Transverse colon (tissue), 4 donors: ENCODE results near the gene WWOX. TPM values are rescaled to one million over a fixed set of nuclear protein-coding genes. Genes with fewer than 3 reads are reported as not detected.

Experiments
- DNase-seq: peaks from one replicate; pipeline ENCODE4 v3.0.0-alpha.2; 2019
- H3K27ac ChIP-seq, 4 donors: fragments of 200-600 bp; sonication (generic); 2 replicates each; pipeline ENCODE4 v1.5.1; 2016 to 2018; ENCODE audit warnings: inconsistent platforms in 4 of 4
- H3K27me3 ChIP-seq: fragments of 200-600 bp; sonication (generic); 2 replicates; pipeline ENCODE4 v1.5.1; 2017; ENCODE audit warnings: inconsistent platforms
- H3K36me3 ChIP-seq, 4 donors: fragments of 200-600 bp; sonication (generic); 2 replicates each; pipeline ENCODE4 v1.5.1; 2017 to 2019; ENCODE audit warnings: inconsistent platforms in 4 of 4
- H3K4me1 ChIP-seq, 4 donors: fragments of 200-600 bp; sonication (generic); 2 replicates each; pipeline ENCODE4 v1.5.1; 2017 to 2020; ENCODE audit warnings: inconsistent platforms in 4 of 4
- H3K4me3 ChIP-seq, 4 donors: fragments of 200-600 bp; sonication (generic); 1 replicate in 1 of 4; 2 replicates in 3 of 4; pipeline versions ENCODE4 v1.5.1 to v1.6.1; 2017 to 2019; ENCODE audit warnings: inconsistent platforms in 4 of 4
- H3K9me3 ChIP-seq, 2 donors: fragments of 200-600 bp; sonication (generic); 2 replicates each; pipeline ENCODE4 v1.5.1; 2017 to 2019; ENCODE audit warnings: inconsistent platforms in 2 of 2
- EP300 ChIP-seq: sonication (generic); formaldehyde crosslinking; IDR thresholded peaks from one replicate; pipeline ENCODE4 v1.6.1; 2017; ENCODE audit warnings: antibody characterized with exemption, low read depth
- POLR2A ChIP-seq: fragments of 450-650 bp; IDR thresholded peaks from one replicate; pipeline ENCODE4 v1.6.1; 2016; ENCODE audit warnings: antibody characterized with exemption, mild to moderate bottlenecking, moderate library complexity
- POLR2AphosphoS5 ChIP-seq, 3 donors: sonication (generic); formaldehyde crosslinking; IDR thresholded peaks; one replicate each; pipeline ENCODE4 v1.6.1; 2016; ENCODE audit warnings: antibody characterized with exemption in 3 of 3
- WGBS, 2 donors: methylation state at CpG; one replicate each; pipeline ENCODE4 v1.1.5; 2018; ENCODE audit warnings: low coverage in 1 of 2; 5-methylcytosine and 5-hydroxymethylcytosine counted together
- in situ Hi-C, 4 donors: fragments of 200-750 bp; cut with MboI; loops; one replicate each; pipeline versions ENCODE4 v1.15.0 to v1.15.1; 2017; ENCODE audit warnings: low sequenced_read_pairs in 3 of 4, low pct_ligation_motif_present in 1 of 4, low pct_unique_long_range_greater_than_20kb in 1 of 4
- intact Hi-C: fragments of 100-400 bp; cut with DNase I; formaldehyde crosslinking; loops from one replicate; pipeline ENCODE4 v1.15.1; 2023; ENCODE audit warnings: low total_unique reads
- total RNA-seq, 4 donors: library from RNA; depleted of rRNA; stranded (reverse); fragments of >200 nt; gene quantifications; one replicate each; pipeline ENCODE4 v1.1.0, GENCODE V29; 2016
- TF ChIP-seq, protein P1 (sequence below), 5 experiments: fragments of 200-600 bp in 3 of 5; fragments of 450-650 bp in 2 of 5; sonication (generic) in 3 of 5; IDR thresholded peaks; 1 replicate in 2 of 5; 2 replicates in 3 of 5; pipeline ENCODE4 v1.5.1; 2016 to 2017; ENCODE audit warnings: antibody characterized with exemption in 5 of 5, inconsistent platforms in 3 of 5, mild to moderate bottlenecking in 2 of 5, moderate library complexity in 1 of 5

WWOX gene
- total RNA-seq, 4 donors from 2014 or later: 11.2 to 53.8 (median 24.8) TPM

DNA sequence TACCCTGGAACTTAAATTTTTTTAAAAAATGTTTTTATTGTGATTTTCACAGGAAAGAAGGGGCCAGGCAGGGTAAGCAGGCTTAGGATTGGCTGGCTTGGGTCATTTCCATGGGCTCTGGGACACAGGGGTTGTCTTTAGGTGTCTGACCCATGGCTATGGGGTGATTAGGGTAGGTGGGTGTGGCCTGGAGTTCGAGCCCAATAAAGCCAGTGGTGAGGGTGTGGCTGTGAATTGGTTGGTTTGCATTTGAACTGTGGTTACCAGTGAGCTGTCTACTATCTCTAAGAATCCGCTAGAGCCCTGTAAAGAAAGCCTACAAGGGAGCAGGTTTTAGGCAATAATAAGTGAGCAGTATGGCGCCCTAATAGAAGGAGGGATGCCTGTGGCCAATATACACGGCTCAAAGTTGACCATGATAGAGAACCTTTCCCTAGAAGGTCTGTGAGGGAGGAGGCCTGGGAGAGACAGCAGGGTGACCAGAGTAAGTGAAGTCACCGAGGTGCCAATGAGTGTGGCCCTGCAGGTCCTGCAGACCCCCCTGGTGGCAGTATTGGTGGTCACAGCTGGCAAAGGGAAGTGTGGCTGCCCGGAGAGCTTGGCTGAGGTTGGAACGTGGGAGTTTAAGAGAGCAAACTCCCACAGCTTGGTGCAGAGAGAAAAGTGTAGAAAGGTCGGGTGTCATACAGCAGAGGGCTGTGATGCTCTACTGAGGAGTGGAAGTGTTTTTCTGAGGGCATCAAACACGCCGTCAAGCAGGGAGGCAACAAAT, 454.0 kb downstream of the WWOX start:
- in situ Hi-C loops: no loop called here
- no peaks in the 10 kb centered on the region for H3K36me3 ChIP-seq
- no peaks in the 10 kb centered on the region for H3K4me1 ChIP-seq
- no peaks in the 10 kb centered on the region for H3K27me3 ChIP-seq
- TF ChIP-seq, protein P1, sequence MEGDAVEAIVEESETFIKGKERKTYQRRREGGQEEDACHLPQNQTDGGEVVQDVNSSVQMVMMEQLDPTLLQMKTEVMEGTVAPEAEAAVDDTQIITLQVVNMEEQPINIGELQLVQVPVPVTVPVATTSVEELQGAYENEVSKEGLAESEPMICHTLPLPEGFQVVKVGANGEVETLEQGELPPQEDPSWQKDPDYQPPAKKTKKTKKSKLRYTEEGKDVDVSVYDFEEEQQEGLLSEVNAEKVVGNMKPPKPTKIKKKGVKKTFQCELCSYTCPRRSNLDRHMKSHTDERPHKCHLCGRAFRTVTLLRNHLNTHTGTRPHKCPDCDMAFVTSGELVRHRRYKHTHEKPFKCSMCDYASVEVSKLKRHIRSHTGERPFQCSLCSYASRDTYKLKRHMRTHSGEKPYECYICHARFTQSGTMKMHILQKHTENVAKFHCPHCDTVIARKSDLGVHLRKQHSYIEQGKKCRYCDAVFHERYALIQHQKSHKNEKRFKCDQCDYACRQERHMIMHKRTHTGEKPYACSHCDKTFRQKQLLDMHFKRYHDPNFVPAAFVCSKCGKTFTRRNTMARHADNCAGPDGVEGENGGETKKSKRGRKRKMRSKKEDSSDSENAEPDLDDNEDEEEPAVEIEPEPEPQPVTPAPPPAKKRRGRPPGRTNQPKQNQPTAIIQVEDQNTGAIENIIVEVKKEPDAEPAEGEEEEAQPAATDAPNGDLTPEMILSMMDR (IDR thresholded peaks at IDR 0.05): no peak
- TF ChIP-seq POLR2AphosphoS5 (IDR thresholded peaks at IDR 0.05) (no peak), POLR2A (no peak), EP300 (no peak)
- no peak overlapping the region for H3K4me3 ChIP-seq
- H3K27ac ChIP-seq: no peak overlapping the region
- DNase-seq: no peak
- intact Hi-C loops: no loop called here
- H3K9me3 ChIP-seq: no peaks in the 10 kb centered on the region
- WGBS, 2 donors: 60 to 86% methylated on average over 1 to 10 of the region's 10 CpGs

DNA sequence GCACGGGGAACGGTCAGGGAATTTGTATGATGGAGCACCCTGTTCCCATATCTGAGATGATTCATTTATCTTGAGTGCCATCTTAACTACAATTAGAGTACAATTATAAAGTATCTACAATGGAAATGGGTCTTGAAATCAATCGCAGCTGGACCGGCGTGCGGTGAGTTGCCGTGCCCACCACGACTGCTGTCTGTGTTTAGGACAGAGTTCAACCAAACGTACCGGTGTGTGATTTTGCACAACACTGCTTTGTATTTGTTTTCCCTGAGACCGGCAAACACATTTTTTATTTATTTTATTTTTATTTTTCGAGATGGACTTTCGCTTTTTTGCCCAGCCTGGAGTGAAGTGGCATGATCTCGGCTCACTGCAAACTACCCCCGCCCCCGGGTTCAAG, 457.0 kb downstream of the WWOX start:
- Histone ChIP-seq H3K9me3 (no peaks in the 10 kb centered on the region), H3K4me1 (no peaks in the 10 kb centered on the region)
- no peak for TF ChIP-seq POLR2A
- TF ChIP-seq, protein P1 (IDR thresholded peaks at IDR 0.05): no peak
- TF ChIP-seq EP300: no peak
- TF ChIP-seq POLR2AphosphoS5 (IDR thresholded peaks at IDR 0.05): no peak

GRCh38 chr16:78560997-78561396, 461.5 kb downstream of the WWOX start:
- WGBS, 2 donors: 95 to 100% methylated on average over 1 of the region's 1 CpG
- TF ChIP-seq EP300 (no peak), POLR2AphosphoS5 (IDR thresholded peaks at IDR 0.05) (no peak), POLR2A (no peak)
- TF ChIP-seq, protein P1 (IDR thresholded peaks at IDR 0.05): no peak
- H3K4me1 ChIP-seq: no peaks in the 10 kb centered on the region
- no peaks in the 10 kb centered on the region for H3K9me3 ChIP-seq
- no peaks in the 10 kb centered on the region for H3K27me3 ChIP-seq
- intact Hi-C loops: no loop called here
- no peak for DNase-seq
- no peak overlapping the region for H3K27ac ChIP-seq
- no peaks in the 10 kb centered on the region for H3K36me3 ChIP-seq
- no peak overlapping the region for H3K4me3 ChIP-seq
- in situ Hi-C loops: no loop called here

More for the DNA sequence above, 457.0 kb downstream of the WWOX start:
- H3K4me3 ChIP-seq: no peak overlapping the region
- H3K36me3 ChIP-seq: no peaks in the 10 kb centered on the region
- 95 to 99% methylated on average over 16 of the region's 16 CpGs for WGBS, 2 donors
- in situ Hi-C loops: no loop called here
- H3K27me3 ChIP-seq: no peaks in the 10 kb centered on the region
- DNase-seq: no peak
- H3K27ac ChIP-seq: no peak overlapping the region
- intact Hi-C loops: no loop called here

DNA sequence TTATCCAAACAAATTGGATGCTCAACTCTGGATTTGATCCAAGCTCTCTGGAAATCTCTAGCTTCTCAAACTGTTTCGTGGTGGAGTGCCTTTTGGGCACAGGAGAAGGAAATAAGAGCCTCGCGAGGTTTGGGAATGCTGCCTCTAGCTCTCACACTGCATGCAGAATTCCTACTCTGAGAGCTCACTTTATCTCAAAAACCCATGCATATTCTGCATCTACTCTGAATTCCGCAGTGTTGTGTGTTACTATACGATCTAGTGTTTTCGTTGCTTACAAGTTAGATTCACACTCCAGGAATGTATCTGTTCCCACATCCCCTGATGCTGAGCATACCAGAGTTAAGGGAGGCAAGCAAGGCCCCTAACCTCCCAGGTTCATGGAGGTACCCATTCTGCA, 462.7 kb downstream of the WWOX start:
- no peak for DNase-seq
- 95 to 100% methylated on average over 5 to 6 of the region's 6 CpGs for WGBS, 2 donors
- H3K4me1 ChIP-seq: no peaks in the 10 kb centered on the region
- in situ Hi-C loops (no loop called here), intact Hi-C loops (no loop called here)
- H3K9me3 ChIP-seq: no peaks in the 10 kb centered on the region
- H3K36me3 ChIP-seq: no peaks in the 10 kb centered on the region
- H3K4me3 ChIP-seq: no peak overlapping the region
- TF ChIP-seq POLR2A: no peak
- TF ChIP-seq, protein P1 (IDR thresholded peaks at IDR 0.05): no peak
- no peak for TF ChIP-seq POLR2AphosphoS5 (IDR thresholded peaks at IDR 0.05)
- no peak for TF ChIP-seq EP300
- H3K27ac ChIP-seq: no peak overlapping the region
- H3K27me3 ChIP-seq: no peaks in the 10 kb centered on the region
